DMS153 treated with DMSO at 0.1 percent for 48 hours (cell line): Measurements from ENCODE around the gene COL10A1.
A peak's percentile ranks its signal among the peaks of the same experiment; 100 is the strongest.
"Not testable (repeated sequence)": the region's sequence is repeated elsewhere in the genome, so short reads cannot be mapped to it uniquely, and the experiment has no call there.

Experiments
- DNase-seq: peaks from one replicate; lab custom pipeline; 2025; ENCODE audit not compliant: unreplicated experiment; lab: John Stamatoyannopoulos, UW

COL10A1 gene

GRCh38 chr6:116127771-116128493 is 2.0 kb upstream of the COL10A1 start:
- no peak for DNase-seq

GRCh38 chr6:116120430-116120829 is 5.5 kb downstream of the COL10A1 start:
- no peak for DNase-seq

GRCh38 chr6:116118608-116119007 is 7.3 kb downstream of the COL10A1 start:
- DNase-seq, result no peak

- DNase-seq, result no peak
Observed at GRCh38 chr6:116115781-116116180, 10.2 kb downstream of the COL10A1 start.

- no peak for DNase-seq
Observed at GRCh38 chr6:116113386-116113785, 12.5 kb downstream of the COL10A1 start.

GRCh38 chr6:116111552-116112528 is 14.1 kb downstream of the COL10A1 start:
- DNase-seq, result no peak

- no peak for DNase-seq
Observed at GRCh38 chr6:116108836-116109235, 17.1 kb downstream of the COL10A1 start.

GRCh38 chr6:116106146-116106545 is 19.8 kb downstream of the COL10A1 start:
- no peak for DNase-seq

- no peak for DNase-seq
Observed at GRCh38 chr6:116105247-116105646, 20.7 kb downstream of the COL10A1 start.

- no peak for DNase-seq
Observed at GRCh38 chr6:116104636-116105035, 21.3 kb downstream of the COL10A1 start.

GRCh38 chr6:116102873-116103272 is 23.1 kb downstream of the COL10A1 start:
- DNase-seq, result no peak

- no peak for DNase-seq
Observed at GRCh38 chr6:116101790-116102189, 24.1 kb downstream of the COL10A1 start.

- DNase-seq, result no peak
Observed at GRCh38 chr6:116101302-116101718, 24.6 kb downstream of the COL10A1 start.

- DNase-seq, result peak; percentile 79
Observed at GRCh38 chr6:116100419-116101301, 25.3 kb downstream of the COL10A1 start, which contains the start of gene NT5DC1. TSS of gene NT5DC1 (plus strand) at chr6:116100853. CDS start at chr6:116100931, 78 bp downstream.

- no peak for DNase-seq
Observed at GRCh38 chr6:116099036-116099435, 26.9 kb downstream of the COL10A1 start.

GRCh38 chr6:116096979-116097816 is 28.7 kb downstream of the COL10A1 start:
- DNase-seq, result no peak

- DNase-seq, result not testable (repeated sequence)
Observed at GRCh38 chr6:116096048-116096759, 29.7 kb downstream of the COL10A1 start.

- no peak for DNase-seq
Observed at GRCh38 chr6:116094041-116094440, 31.9 kb downstream of the COL10A1 start.

- no peak for DNase-seq
Observed at GRCh38 chr6:116090251-116090650, 35.7 kb downstream of the COL10A1 start.
